Mesenchymal stem cell (in vitro differentiated cells and primary cell): ENCODE measurements around the gene ARL5C.

Experiments used
- DNase-seq: peaks from one replicate; pipeline ENCODE4 v3.0.0-alpha.2; 2013
- H2AFZ ChIP-seq: one replicate; pipeline ENCODE4 v1.6.1; 2013; ENCODE audit warnings: low read depth, mild to moderate bottlenecking, control low read depth, inconsistent platforms, low read length, moderate library complexity
- H2AK5ac ChIP-seq: 2 replicates; pipeline ENCODE4 v1.6.1; 2013; ENCODE audit warnings: low read length, moderate library complexity, mild to moderate bottlenecking, inconsistent platforms; ENCODE audit not compliant: severe bottlenecking
- H2BK120ac ChIP-seq: one replicate; pipeline ENCODE4 v1.6.1; 2013; ENCODE audit warnings: low read depth, mild to moderate bottlenecking, inconsistent platforms, low read length, moderate library complexity
- H2BK12ac ChIP-seq, 2 experiments: one replicate each; pipeline ENCODE4 v1.6.1; 2013; ENCODE audit warnings: inconsistent platforms in 2 of 2, low read length in 2 of 2, mild to moderate bottlenecking in 2 of 2, moderate library complexity in 2 of 2, control low read depth in 1 of 2
- H2BK15ac ChIP-seq: one replicate; pipeline ENCODE4 v1.6.1; 2013; ENCODE audit warnings: mild to moderate bottlenecking, low read depth, inconsistent platforms; ENCODE audit not compliant: poor library complexity, severe bottlenecking
- H2BK5ac ChIP-seq: 2 replicates; pipeline ENCODE4 v1.6.1; 2013; ENCODE audit warnings: low read depth, mild to moderate bottlenecking, low read length, control low read depth, inconsistent platforms; ENCODE audit not compliant: poor library complexity, severe bottlenecking
- H3K14ac ChIP-seq, 2 experiments: one replicate each; pipeline ENCODE4 v1.6.1; 2013; ENCODE audit warnings: inconsistent platforms in 2 of 2, low read length in 2 of 2, control low read depth in 1 of 2, mild to moderate bottlenecking in 1 of 2, moderate library complexity in 1 of 2
- H3K18ac ChIP-seq, 2 experiments: one replicate each; pipeline ENCODE4 v1.6.1; 2013; ENCODE audit warnings: inconsistent platforms in 2 of 2, low read length in 2 of 2, control low read depth in 1 of 2, low read depth in 1 of 2, mild to moderate bottlenecking in 1 of 2
- H3K23ac ChIP-seq, 2 experiments: one replicate each; pipeline ENCODE4 v1.6.1; 2013; ENCODE audit warnings: inconsistent platforms in 2 of 2, low read length in 2 of 2, mild to moderate bottlenecking in 2 of 2, moderate library complexity in 2 of 2, control low read depth in 1 of 2
- H3K27ac ChIP-seq: 2 replicates; pipeline ENCODE4 v1.5.1; 2013; ENCODE audit warnings: mild to moderate bottlenecking, moderate library complexity, low read length, control low read depth, inconsistent platforms; ENCODE audit not compliant: poor library complexity, severe bottlenecking
- H3K27me3 ChIP-seq, 2 experiments: 2 replicates each; pipeline versions ENCODE4 v1.6.1 to v1.7.0; 2013; ENCODE audit warnings: low read length in 2 of 2, mild to moderate bottlenecking in 2 of 2, moderate library complexity in 2 of 2, control low read depth in 1 of 2, inconsistent platforms in 1 of 2; ENCODE audit not compliant: control insufficient read depth in 1 of 2, insufficient read depth in 1 of 2
- H3K36me3 ChIP-seq, 2 experiments: 2 replicates each; pipeline versions ENCODE4 v1.6.1 to v1.7.0; 2013; ENCODE audit warnings: low read length in 2 of 2, control low read depth in 1 of 2, inconsistent platforms in 1 of 2, low read depth in 1 of 2, mild to moderate bottlenecking in 1 of 2; ENCODE audit not compliant: insufficient read depth in 2 of 2, control insufficient read depth in 1 of 2
- H3K4ac ChIP-seq, 2 experiments: one replicate each; pipeline ENCODE4 v1.6.1; 2013; ENCODE audit warnings: inconsistent platforms in 2 of 2, low read length in 2 of 2, mild to moderate bottlenecking in 2 of 2, moderate library complexity in 2 of 2, control low read depth in 1 of 2, low read depth in 1 of 2
- H3K4me1 ChIP-seq: 2 replicates; pipeline ENCODE4 v1.6.1; 2013; ENCODE audit warnings: low read depth, low read length, control low read depth; ENCODE audit not compliant: control insufficient read depth, insufficient read depth
- H3K4me2 ChIP-seq: 2 replicates; pipeline ENCODE4 v1.6.1; 2013; ENCODE audit warnings: low read length, mild to moderate bottlenecking, inconsistent platforms; ENCODE audit not compliant: poor library complexity, severe bottlenecking
- H3K4me3 ChIP-seq, 2 experiments: 2 replicates each; pipeline versions ENCODE4 v1.5.1 to v1.7.0; 2013; ENCODE audit warnings: low read length in 2 of 2, mild to moderate bottlenecking in 2 of 2, control low read depth in 1 of 2, low read depth in 1 of 2; ENCODE audit not compliant: insufficient read depth in 1 of 2
- H3K79me1 ChIP-seq: replicated peaks from 2 replicates; pipeline ENCODE4 v1.6.1; 2013; ENCODE audit warnings: mild to moderate bottlenecking, control low read depth, low read length, inconsistent platforms; ENCODE audit not compliant: poor library complexity, severe bottlenecking
- H3K9ac ChIP-seq: 2 replicates; pipeline ENCODE4 v1.7.0; 2013; ENCODE audit warnings: mild to moderate bottlenecking, low read length, moderate library complexity
- H3K9me3 ChIP-seq: 2 replicates; pipeline ENCODE4 v1.7.0; 2013; ENCODE audit warnings: mild to moderate bottlenecking, low read length; ENCODE audit not compliant: control insufficient read depth
- H4K8ac ChIP-seq: one replicate; pipeline ENCODE4 v1.6.1; 2013; ENCODE audit warnings: inconsistent platforms, mild to moderate bottlenecking, low read length, moderate library complexity
- H4K91ac ChIP-seq: one replicate; pipeline ENCODE4 v1.6.1; 2013; ENCODE audit warnings: mild to moderate bottlenecking, low read length, inconsistent platforms
- WGBS: methylation state at CpG from one replicate; pipeline ENCODE4 v1.1.7; 2013; ENCODE audit warnings: mixed read lengths; 5-methylcytosine and 5-hydroxymethylcytosine counted together

ARL5C gene

DNA sequence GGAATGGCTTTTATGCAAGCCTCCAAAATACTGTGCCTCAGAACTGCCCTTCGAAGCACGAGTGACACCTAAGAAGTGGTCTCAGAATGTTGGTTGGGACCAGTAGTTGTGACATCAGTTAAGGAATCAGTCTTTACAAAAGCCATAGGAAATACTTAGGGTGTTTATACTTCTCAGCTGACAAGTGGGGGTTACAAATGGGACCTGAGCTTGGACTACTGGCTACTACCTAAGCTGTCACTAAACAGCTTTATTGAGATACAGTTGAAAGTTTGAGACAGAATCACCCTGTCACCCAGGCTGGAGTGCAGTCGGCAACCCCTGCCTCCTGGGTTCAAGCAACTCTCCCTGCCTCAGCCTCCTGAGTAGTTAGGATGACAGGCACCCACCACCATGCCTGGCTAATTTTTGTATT is 39.2 kb upstream of the ARL5C start:
- no peak overlapping the region for H3K4me2 ChIP-seq
- no peak overlapping the region for H4K91ac ChIP-seq
- H3K27me3 ChIP-seq: peaks cover 3 to 5% of the 10 kb centered on the region in 2 experiments
- peaks cover 25% of the 10 kb centered on the region for H3K4me1 ChIP-seq
- no peak overlapping the region for H3K18ac ChIP-seq
- H3K36me3 ChIP-seq: peaks cover 38 to 44% of the 10 kb centered on the region in 2 experiments
- no peak overlapping the region for H3K14ac ChIP-seq
- no peak overlapping the region for H2BK12ac ChIP-seq
- WGBS: 92% methylated on average over 3 of the region's 3 CpGs
- H3K4ac ChIP-seq: no peak overlapping the region
- no peak overlapping the region for H2BK15ac ChIP-seq
- no peak overlapping the region for H2AK5ac ChIP-seq
- H3K23ac ChIP-seq: no peak overlapping the region
- H3K27ac ChIP-seq: no peak overlapping the region
- no peak overlapping the region for H2BK5ac ChIP-seq
- no peak overlapping the region for H3K9ac ChIP-seq
- DNase-seq: no peak
- no peak overlapping the region for H4K8ac ChIP-seq
- no peak overlapping the region for H2AFZ ChIP-seq
- H3K79me1 ChIP-seq: no peaks in the 10 kb centered on the region
- no peaks in the 10 kb centered on the region for H3K9me3 ChIP-seq
- H3K4me3 ChIP-seq: no peak overlapping the region
- no peak overlapping the region for H2BK120ac ChIP-seq

DNA sequence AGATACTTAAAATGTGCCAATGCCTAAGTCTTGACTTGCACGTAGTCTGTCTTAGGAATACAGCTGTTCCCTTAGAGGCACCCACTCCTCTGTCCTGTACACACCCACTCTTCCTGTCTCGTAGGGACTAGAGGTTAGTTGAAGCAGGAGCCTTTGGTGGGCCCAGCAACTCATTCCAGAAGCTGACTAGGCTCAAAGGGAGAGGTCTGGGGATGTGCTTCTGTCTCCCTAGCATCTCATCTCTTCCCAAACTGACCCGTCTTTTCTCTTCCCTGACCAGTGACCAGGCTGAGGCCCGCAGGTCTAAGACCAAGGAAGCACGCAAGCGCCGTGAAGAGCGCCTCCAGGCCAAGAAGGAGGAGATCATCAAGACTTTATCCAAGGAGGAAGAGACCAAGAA is 38.3 kb upstream of the ARL5C start:
- 97% methylated on average over 7 of the region's 8 CpGs for WGBS

DNA sequence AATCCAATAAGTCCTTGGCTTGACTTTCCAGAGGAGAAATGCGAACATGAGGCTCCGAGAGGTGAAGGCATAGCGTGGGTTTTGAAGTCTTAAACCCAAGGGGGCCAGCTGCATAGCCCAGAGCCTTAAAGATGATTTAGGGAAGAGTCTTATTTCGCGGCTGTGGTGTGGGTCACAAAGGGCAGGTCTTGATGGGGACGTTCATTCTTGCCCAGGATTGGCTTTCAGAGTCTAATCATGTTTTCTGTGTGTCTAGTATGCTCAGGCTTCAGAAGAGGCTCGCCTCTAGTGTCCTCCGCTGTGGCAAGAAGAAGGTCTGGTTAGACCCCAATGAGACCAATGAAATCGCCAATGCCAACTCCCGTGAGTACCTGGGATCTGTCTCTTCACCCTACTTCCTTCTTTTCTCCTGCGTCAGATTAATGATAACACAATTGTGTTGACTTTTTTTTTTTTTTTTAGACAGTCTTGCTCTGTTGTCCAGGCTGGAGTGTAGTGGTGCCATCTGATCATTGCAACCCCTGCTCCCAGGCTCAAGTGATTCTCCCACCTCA is 35.1 kb upstream of the ARL5C start:
- Histone ChIP-seq H2BK12ac (no peak overlapping the region), H3K14ac (peak overlapping the region; percentile 29 to 58), H3K4me1 (peaks cover 10% of the 10 kb centered on the region), H4K91ac (no peak overlapping the region), H3K4me3 (peak overlapping the region; percentile 44 to 93), H2BK15ac (no peak overlapping the region), H2BK5ac (no peak overlapping the region), H3K18ac (no peak overlapping the region), H4K8ac (no peak overlapping the region), H3K9me3 (no peaks in the 10 kb centered on the region), H2BK120ac (no peak overlapping the region), H3K4me2 (peak overlapping the region; percentile 76), H3K27ac (no peak overlapping the region), H2AFZ (no peak overlapping the region), H3K79me1 (peaks cover 5% of the 10 kb centered on the region), H3K36me3 (peaks cover 38 to 44% of the 10 kb centered on the region in 2 experiments), H3K27me3 (no peaks in the 10 kb centered on the region), H2AK5ac (no peak overlapping the region), H3K9ac (peak overlapping the region; percentile 97), H3K4ac (peak overlapping the region in 1 of 2 experiments; percentile 77), H3K23ac (peak overlapping the region in 1 of 2 experiments; percentile 53)
- 42% methylated on average over 10 of the region's 11 CpGs for WGBS
- DNase-seq: no peak

More for the DNA sequence above, 38.3 kb upstream of the ARL5C start:
- no peak for DNase-seq
- Histone ChIP-seq H3K4me2 (no peak overlapping the region), H3K18ac (no peak overlapping the region), H3K79me1 (no peaks in the 10 kb centered on the region), H3K4me1 (peaks cover 19% of the 10 kb centered on the region), H2BK120ac (no peak overlapping the region), H2BK12ac (no peak overlapping the region), H3K4ac (no peak overlapping the region), H3K36me3 (peaks cover 38 to 44% of the 10 kb centered on the region in 2 experiments), H3K27me3 (peaks cover 0 to 2% of the 10 kb centered on the region in 2 experiments), H4K8ac (no peak overlapping the region), H4K91ac (no peak overlapping the region), H3K9ac (no peak overlapping the region), H2BK15ac (no peak overlapping the region), H2BK5ac (no peak overlapping the region), H3K9me3 (no peaks in the 10 kb centered on the region), H3K23ac (no peak overlapping the region), H2AFZ (no peak overlapping the region), H3K14ac (no peak overlapping the region), H2AK5ac (no peak overlapping the region), H3K27ac (no peak overlapping the region), H3K4me3 (no peak overlapping the region)

DNA sequence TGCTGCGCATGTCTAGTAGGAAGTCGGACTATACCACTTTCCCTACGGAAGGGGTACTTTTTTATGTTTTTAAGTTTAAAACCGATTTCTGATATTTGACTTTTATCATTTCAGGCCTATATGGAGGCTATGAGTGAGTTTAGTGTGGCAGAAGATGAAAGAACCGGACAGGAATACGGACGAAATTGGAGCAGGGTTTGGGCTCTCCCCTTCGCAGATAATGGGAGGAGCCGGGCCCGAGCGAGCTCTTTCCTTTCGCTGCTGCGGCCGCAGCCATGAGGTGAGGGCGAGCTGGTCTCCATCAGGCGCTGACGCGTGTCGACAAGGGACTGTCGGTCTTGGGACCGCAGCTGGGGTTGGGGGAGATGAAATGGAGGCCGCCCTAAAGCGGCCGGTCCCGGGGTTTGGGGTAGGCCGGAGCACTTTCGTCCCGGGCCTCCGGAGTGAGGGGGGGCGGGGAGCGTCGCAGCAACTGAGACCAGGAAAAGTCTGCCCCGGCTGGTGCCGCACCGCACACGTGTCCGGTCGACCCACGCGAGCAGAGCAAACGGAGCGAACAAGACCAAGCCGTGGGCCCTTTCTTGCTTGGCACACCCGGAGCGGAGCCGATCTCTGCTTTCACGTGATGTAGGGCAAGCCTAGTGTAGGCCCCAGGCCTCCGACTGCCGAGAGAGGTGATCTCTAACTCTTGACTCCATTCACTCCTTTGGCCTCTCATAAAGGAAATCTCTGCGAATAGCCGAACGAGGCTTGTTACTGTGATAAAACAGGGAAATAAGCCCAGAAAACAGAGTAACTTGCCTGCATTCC is 34.3 kb upstream of the ARL5C start, which contains the start of gene RPL19:
Gene RPL19 (plus strand): TSS at position 214 of the 810 bp plus-strand sequence. CDS start 62 bp downstream, at position 276.
- peak within 1 kb of the TSS; percentile 97 for H3K9ac ChIP-seq
- under 1% methylated on average over 49 of the region's 52 CpGs for WGBS
- H3K27ac ChIP-seq: peak within 1 kb of the TSS; percentile 89
- H4K91ac ChIP-seq: peak within 1 kb of the TSS; percentile 70
- peaks cover 34 to 44% of the 10 kb centered on the region in 2 experiments for H3K36me3 ChIP-seq
- peak within 1 kb of the TSS; percentile 76 for H3K4me2 ChIP-seq
- no peak within 1 kb of the TSS for H2AFZ ChIP-seq
- H3K14ac ChIP-seq: peak within 1 kb of the TSS; percentile 29 to 58
- H3K4ac ChIP-seq: peak within 1 kb of the TSS; percentile 57 to 87
- H3K23ac ChIP-seq: peak within 1 kb of the TSS in 1 of 2 experiments; percentile 53
- peak within 1 kb of the TSS; percentile 69 for H2BK120ac ChIP-seq
- H2BK5ac ChIP-seq: peak within 1 kb of the TSS; percentile 89
- no peak for DNase-seq
- H3K18ac ChIP-seq: peak within 1 kb of the TSS; percentile 60 to 67
- H3K9me3 ChIP-seq: no peaks in the 10 kb centered on the region
- peaks cover 16% of the 10 kb centered on the region for H3K4me1 ChIP-seq
- peaks cover 12% of the 10 kb centered on the region for H3K79me1 ChIP-seq
- H3K4me3 ChIP-seq: peak within 1 kb of the TSS; percentile 81 to 93
- H2AK5ac ChIP-seq: peak within 1 kb of the TSS; percentile 82
- H3K27me3 ChIP-seq: no peaks in the 10 kb centered on the region
- peak within 1 kb of the TSS; percentile 90 for H4K8ac ChIP-seq
- no peak within 1 kb of the TSS for H2BK12ac ChIP-seq
- H2BK15ac ChIP-seq: no peak within 1 kb of the TSS
